Endothelial cell of hepatic sinusoid (primary cell): ENCODE data around the gene MYLK3.

ENCODE experiments used
- in situ Hi-C: cut with HindIII; loops from 2 replicates; pipeline ENCODE4 v1.10.0; 2017; ENCODE audit warnings: low sequenced_read_pairs

The MYLK3 gene

GRCh38 chr16:46728806-46729205 lies 19.3 kb downstream of the MYLK3 start:
- in situ Hi-C loops: no loop called here

GRCh38 chr16:46727630-46728029 lies 20.5 kb downstream of the MYLK3 start:
- in situ Hi-C loops: no loop called here

- in situ Hi-C loops: no loop called here
These were observed 21.0 kb downstream of the MYLK3 start for GRCh38 chr16:46727184-46727583.

- in situ Hi-C loops: no loop called here
These were observed 26.3 kb downstream of the MYLK3 start for GRCh38 chr16:46721885-46722284.

GRCh38 chr16:46720619-46721018 lies 27.5 kb downstream of the MYLK3 start:
- in situ Hi-C loops: no loop called here

- in situ Hi-C loops: no loop called here
These were observed 28.6 kb downstream of the MYLK3 start for GRCh38 chr16:46719528-46719927.

GRCh38 chr16:46718214-46718613 lies 29.9 kb downstream of the MYLK3 start:
- in situ Hi-C loops: no loop called here

- in situ Hi-C loops: no loop called here
These were observed 30.5 kb downstream of the MYLK3 start for GRCh38 chr16:46717692-46718091.

GRCh38 chr16:46715769-46716305 lies 32.3 kb downstream of the MYLK3 start:
- in situ Hi-C loops: no loop called here

- in situ Hi-C loops: no loop called here
These were observed 33.1 kb downstream of the MYLK3 start for GRCh38 chr16:46714797-46715591.

- in situ Hi-C loops: no loop called here
These were observed 34.5 kb downstream of the MYLK3 start for GRCh38 chr16:46713634-46714033.

- in situ Hi-C loops: no loop called here
These were observed 35.2 kb downstream of the MYLK3 start for GRCh38 chr16:46712911-46713310.

GRCh38 chr16:46711106-46712058 lies 36.8 kb downstream of the MYLK3 start:
- in situ Hi-C loops: no loop called here

- in situ Hi-C loops: no loop called here
These were observed 38.6 kb downstream of the MYLK3 start for GRCh38 chr16:46709469-46710005.

GRCh38 chr16:46706642-46707041 lies 41.5 kb downstream of the MYLK3 start:
- in situ Hi-C loops: no loop called here

- in situ Hi-C loops: no loop called here
These were observed 46.1 kb downstream of the MYLK3 start for GRCh38 chr16:46702030-46702429.

GRCh38 chr16:46701615-46702014 lies 46.5 kb downstream of the MYLK3 start:
- in situ Hi-C loops: no loop called here

- in situ Hi-C loops: no loop called here
These were observed 48.1 kb downstream of the MYLK3 start for GRCh38 chr16:46700048-46700447.

- in situ Hi-C loops: no loop called here
These were observed 51.2 kb downstream of the MYLK3 start for GRCh38 chr16:46696957-46697356.

- in situ Hi-C loops: no loop called here
These were observed 52.2 kb downstream of the MYLK3 start for GRCh38 chr16:46695937-46696336.

- in situ Hi-C loops: no loop called here
These were observed 54.5 kb downstream of the MYLK3 start for GRCh38 chr16:46693598-46693997.
